HEK293T (cell line): ENCODE data around the gene S1PR4.
"Not testable (repeated sequence)": the region's sequence is repeated elsewhere in the genome, so short reads cannot be mapped to it uniquely, and the experiment has no call there.

ENCODE experiments used
- CTCF ChIA-PET: fragments of 350-600 bp; formaldehyde crosslinking; extraction: SDS; loops from one replicate; lab custom pipeline; 2021; ENCODE audit warnings: antibody characterized with exemption, inconsistent platforms; lab: Yijun Ruan, JAX
- POLR2A ChIA-PET: fragments of 350-600 bp; formaldehyde crosslinking; extraction: SDS; loops from one replicate; lab custom pipeline; 2020; ENCODE audit warnings: antibody characterized with exemption, inconsistent platforms; lab: Yijun Ruan, JAX
- DNase-seq: peaks from one replicate; pipeline ENCODE4 v3.0.0; 2012; ENCODE audit warnings: mixed read lengths; ENCODE audit errors: extremely low spot score
- ARNT ChIP-seq: fragments of 450-650 bp; IDR thresholded peaks from 2 replicates; pipeline ENCODE4 v1.6.1; 2017; ENCODE audit warnings: mild to moderate bottlenecking
- BHLHE40 ChIP-seq: fragments of 450-650 bp; IDR thresholded peaks from 2 replicates; pipeline ENCODE4 v1.6.1; 2016; ENCODE audit warnings: mild to moderate bottlenecking, moderate library complexity, borderline replicate concordance
- CTBP1 ChIP-seq: fragments of 450-650 bp; IDR thresholded peaks from 2 replicates; pipeline ENCODE4 v1.6.1; 2016; ENCODE audit warnings: borderline replicate concordance
- ELF4 ChIP-seq: fragments of 450-650 bp; IDR thresholded peaks from 2 replicates; pipeline ENCODE4 v1.6.1; 2017; ENCODE audit warnings: antibody characterized with exemption
- FOXA1 ChIP-seq: fragments of 450-650 bp; IDR thresholded peaks from 2 replicates; pipeline ENCODE4 v1.6.1; 2016; ENCODE audit warnings: mild to moderate bottlenecking
- FOXK2 ChIP-seq: fragments of 450-650 bp; IDR thresholded peaks from 2 replicates; pipeline ENCODE4 v1.6.1; 2016; ENCODE audit warnings: mild to moderate bottlenecking
- FOXM1 ChIP-seq: fragments of 450-650 bp; IDR thresholded peaks from 2 replicates; pipeline ENCODE4 v1.6.1; 2017; ENCODE audit warnings: mild to moderate bottlenecking, borderline replicate concordance
- HDGF ChIP-seq: fragments of 450-650 bp; IDR thresholded peaks from 2 replicates; pipeline ENCODE4 v1.6.1; 2017; ENCODE audit warnings: antibody characterized with exemption, borderline replicate concordance
- L3MBTL2 ChIP-seq: fragments of 450-650 bp; conservative IDR thresholded peaks from 2 replicates; pipeline ENCODE4 v1.6.1; 2016; ENCODE audit warnings: mild to moderate bottlenecking
- LEF1 ChIP-seq: fragments of 450-650 bp; IDR thresholded peaks from 2 replicates; pipeline ENCODE4 v1.6.1; 2017; ENCODE audit warnings: mild to moderate bottlenecking, borderline replicate concordance
- NFRKB ChIP-seq: fragments of 450-650 bp; IDR thresholded peaks from 2 replicates; pipeline ENCODE4 v1.6.1; 2016; ENCODE audit warnings: mild to moderate bottlenecking, moderate library complexity
- SP1 ChIP-seq: fragments of 450-650 bp; IDR thresholded peaks from 2 replicates; pipeline ENCODE4 v1.6.1; 2017
- SUZ12 ChIP-seq: fragments of 450-650 bp; IDR thresholded peaks from 2 replicates; pipeline ENCODE4 v1.6.1; 2016; ENCODE audit warnings: mild to moderate bottlenecking
- TARDBP ChIP-seq: fragments of 450-650 bp; IDR thresholded peaks from 2 replicates; pipeline ENCODE4 v1.6.1; 2016
- ZNF384 ChIP-seq: fragments of 450-650 bp; IDR thresholded peaks from 2 replicates; pipeline ENCODE4 v1.6.1; 2016
- TF ChIP-seq, protein P1 (sequence below): fragments of 450-650 bp; IDR thresholded peaks from 2 replicates; pipeline ENCODE4 v1.6.1; 2016

The S1PR4 gene

GRCh38 chr19:3208317-3209207 is 30.0 kb downstream of the S1PR4 start:
- ChIA-PET POLR2A (no interaction called here), CTCF (no interaction called here)
- DNase-seq: no peak
- TF ChIP-seq TARDBP (no peak), NFRKB (no peak), L3MBTL2 (no peak), SUZ12 (no peak), FOXM1 (no peak), ZNF384 (no peak), SP1 (no peak), FOXA1 (no peak), ARNT (no peak), HDGF (no peak), BHLHE40 (no peak)
- TF ChIP-seq, protein P1, sequence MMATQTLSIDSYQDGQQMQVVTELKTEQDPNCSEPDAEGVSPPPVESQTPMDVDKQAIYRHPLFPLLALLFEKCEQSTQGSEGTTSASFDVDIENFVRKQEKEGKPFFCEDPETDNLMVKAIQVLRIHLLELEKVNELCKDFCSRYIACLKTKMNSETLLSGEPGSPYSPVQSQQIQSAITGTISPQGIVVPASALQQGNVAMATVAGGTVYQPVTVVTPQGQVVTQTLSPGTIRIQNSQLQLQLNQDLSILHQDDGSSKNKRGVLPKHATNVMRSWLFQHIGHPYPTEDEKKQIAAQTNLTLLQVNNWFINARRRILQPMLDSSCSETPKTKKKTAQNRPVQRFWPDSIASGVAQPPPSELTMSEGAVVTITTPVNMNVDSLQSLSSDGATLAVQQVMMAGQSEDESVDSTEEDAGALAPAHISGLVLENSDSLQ: no peak

DNA sequence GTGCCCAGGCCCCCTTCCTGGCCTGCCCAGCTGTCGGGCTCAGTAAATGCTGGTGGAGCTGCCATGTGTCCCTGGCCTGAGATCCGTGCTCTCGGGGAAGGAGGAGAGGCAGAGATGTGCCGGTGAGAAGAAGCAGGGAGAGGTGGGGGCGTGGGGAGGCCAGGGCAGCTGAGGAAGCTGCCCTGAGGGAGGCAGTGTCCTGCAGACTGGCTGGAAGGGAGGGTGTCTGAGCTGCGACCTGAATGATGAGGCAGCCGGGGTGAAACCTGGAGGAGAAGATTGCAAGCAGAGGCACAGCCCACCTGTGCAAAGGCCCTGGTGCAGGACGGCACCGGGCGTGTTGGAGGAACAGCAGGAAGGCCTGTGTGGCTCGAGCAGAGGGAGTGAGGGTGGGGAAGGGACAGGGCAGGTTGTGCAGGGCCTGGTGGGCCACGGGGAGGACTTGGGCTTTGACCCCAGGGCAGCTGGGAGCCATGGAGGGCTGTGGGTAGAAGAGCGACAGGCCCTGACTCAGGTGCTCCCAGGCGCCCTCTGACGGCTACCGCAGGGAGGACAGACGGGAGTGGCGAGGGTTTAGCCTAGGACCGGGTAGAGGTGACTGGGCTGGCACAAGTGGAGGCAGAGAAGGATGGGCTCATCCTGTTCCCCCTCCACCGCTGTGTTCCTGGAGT is 31.9 kb downstream of the S1PR4 start:
- ChIA-PET POLR2A (interaction anchor here (1.1 kb wide), 1 partner anchor 24 kb away, joined by 4 read pairs; the partner anchor contains the start of gene NCLN), CTCF (no interaction called here)
- TF ChIP-seq TARDBP: no peak
- TF ChIP-seq, protein P1: peak; percentile 74
- no peak for TF ChIP-seq ELF4
- DNase-seq: peak; percentile 76

- DNase-seq: no peak
- ChIA-PET POLR2A (interaction anchor here (1.1 kb wide), 1 partner anchor 25 kb away, joined by 4 read pairs; the partner anchor contains the start of gene NCLN), CTCF (interaction anchor here (0.7 kb wide), 1 partner anchor 180 kb away, joined by 3 read pairs; no protein-coding TSS in a partner anchor)
- TF ChIP-seq CTBP1 (no peak), HDGF (no peak), LEF1 (no peak), L3MBTL2 (no peak), BHLHE40 (no peak), ZNF384 (no peak), FOXK2 (no peak), FOXM1 (no peak)
- TF ChIP-seq, protein P1: no peak
Observed at GRCh38 chr19:3211191-3211590, 32.6 kb downstream of the S1PR4 start.

GRCh38 chr19:3213159-3213558 is 34.6 kb downstream of the S1PR4 start:
- ChIA-PET CTCF (no interaction called here), POLR2A (no interaction called here)
- no peak for TF ChIP-seq CTBP1
- TF ChIP-seq FOXK2: no peak
- no peak for TF ChIP-seq SUZ12
- no peak for DNase-seq

DNA sequence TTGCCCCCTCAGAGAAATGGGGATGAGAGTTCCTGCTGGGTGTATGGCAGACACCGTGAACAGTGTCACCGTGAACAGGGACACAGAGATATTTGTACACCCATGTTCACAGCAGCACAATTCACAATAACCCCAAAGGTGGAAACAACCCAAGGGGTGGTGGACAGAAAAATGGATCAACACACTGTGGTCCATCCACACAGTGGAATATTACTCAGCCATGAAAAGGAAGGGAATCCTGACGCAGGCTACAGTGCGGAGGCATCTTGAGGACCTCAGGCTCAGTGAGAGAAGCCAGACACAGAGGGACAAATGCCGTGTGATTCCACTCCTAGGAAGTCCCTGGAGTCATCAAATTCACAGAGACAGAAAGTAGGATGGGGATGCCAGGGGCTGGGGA is 38.3 kb downstream of the S1PR4 start:
- CTCF ChIA-PET: no interaction called here
- POLR2A ChIA-PET: no interaction called here
- no peak for DNase-seq
- TF ChIP-seq FOXA1: no peak
- no peak for TF ChIP-seq BHLHE40
- no peak for TF ChIP-seq ZNF384
- TF ChIP-seq L3MBTL2: no peak
- TF ChIP-seq FOXM1: no peak
- no peak for TF ChIP-seq SP1
- no peak for TF ChIP-seq NFRKB
- no peak for TF ChIP-seq LEF1
- TF ChIP-seq ARNT: no peak
- no peak for TF ChIP-seq CTBP1
- no peak for TF ChIP-seq ELF4
- no peak for TF ChIP-seq HDGF
- TF ChIP-seq SUZ12: no peak
- TF ChIP-seq, protein P1: no peak
- TF ChIP-seq TARDBP: no peak
- no peak for TF ChIP-seq FOXK2

DNA sequence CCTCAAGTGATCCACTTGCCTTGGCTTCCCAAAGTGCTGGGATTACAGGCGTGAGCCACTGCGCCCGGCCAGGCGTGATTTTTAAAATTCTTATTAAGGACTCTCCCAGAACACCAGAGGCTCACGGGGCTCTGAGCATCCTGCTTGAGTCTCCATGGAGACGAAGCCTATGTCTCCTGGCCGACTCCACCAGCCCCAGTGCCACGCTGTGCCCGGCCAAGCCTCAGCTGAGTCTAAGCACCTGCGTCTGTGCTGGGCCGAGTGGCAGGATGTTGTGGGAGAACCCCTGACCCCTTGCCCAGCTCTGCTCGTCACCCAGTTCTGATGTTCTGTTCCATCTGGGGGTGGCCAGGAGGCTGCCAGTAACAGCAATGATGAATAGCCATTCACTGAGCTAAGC is 42.0 kb downstream of the S1PR4 start:
- TF ChIP-seq SUZ12: no peak
- no peak for DNase-seq
- ChIA-PET CTCF (no interaction called here), POLR2A (no interaction called here)

- POLR2A ChIA-PET: not testable (repeated sequence)
Observed at GRCh38 chr19:3221576-3221975, 43.0 kb downstream of the S1PR4 start.

More at GRCh38 chr19:3221576-3221975, 43.0 kb downstream of the S1PR4 start:
- CTCF ChIA-PET, DNase-seq: not testable (repeated sequence)
